B cell (primary cell): ENCODE measurements around the gene PSMB3. TPM values are rescaled to one million over a fixed set of nuclear protein-coding genes. Genes with fewer than 3 reads are reported as not detected.
A peak's percentile ranks its signal among the peaks of the same experiment; 100 is the strongest.

Experiments used
- ATAC-seq: fragments of 200-7000 bp; cut with Tn5 transposase; one replicate; pipeline ENCODE4 v1.10.0; 2021; ENCODE audit warnings: low read depth, mild to moderate bottlenecking, moderate number of reproducible peaks, moderate library complexity
- CTCF ChIA-PET: fragments of 350-600 bp; sonication (Branson Sonifier 250); formaldehyde crosslinking; loops from one replicate; lab custom pipeline; 2021; ENCODE audit warnings: antibody characterized with exemption, inconsistent platforms; lab: Charles Lee
- POLR2A ChIA-PET: fragments of 350-600 bp; sonication (Branson Sonifier 250); formaldehyde crosslinking; loops from one replicate; lab custom pipeline; 2021; ENCODE audit warnings: antibody characterized with exemption; lab: Charles Lee
- DNase-seq: peaks from one replicate; pipeline ENCODE4 v3.0.0; 2013
- H2AFZ ChIP-seq: 2 replicates; pipeline ENCODE4 v1.6.1; 2012; ENCODE audit warnings: mild to moderate bottlenecking, low read depth, low read length; ENCODE audit not compliant: insufficient read depth, poor library complexity, severe bottlenecking
- H3K27ac ChIP-seq, 2 donors: 1 replicate in 1 of 2; 2 replicates in 1 of 2; pipeline ENCODE4 v1.5.1; 2012 to 2013; ENCODE audit warnings: low read length in 2 of 2, mild to moderate bottlenecking in 2 of 2, moderate library complexity in 1 of 2
- H3K27me3 ChIP-seq, 4 experiments: fragments of 200-600 bp in 1 of 4; sonication (generic) in 1 of 4; replicated peaks in 1 of 4; 1 replicate in 2 of 4; 2 replicates in 2 of 4; pipeline versions ENCODE4 v1.6.1 to v1.7.0; 2013 to 2016; ENCODE audit warnings: low read length in 3 of 4, mild to moderate bottlenecking in 2 of 4, mixed read lengths in 1 of 4, moderate library complexity in 1 of 4; ENCODE audit not compliant: insufficient read depth in 4 of 4, control insufficient read depth in 3 of 4; ENCODE audit errors: control extremely low read depth in 1 of 4
- H3K36me3 ChIP-seq, 2 experiments: replicated peaks in 1 of 2; 1 replicate in 1 of 2; 2 replicates in 1 of 2; pipeline versions ENCODE4 v1.6.1 to v1.7.1; 2013; ENCODE audit warnings: low read length in 1 of 2; ENCODE audit not compliant: insufficient read depth in 2 of 2, control insufficient read depth in 1 of 2; ENCODE audit errors: control extremely low read depth in 1 of 2, extremely low read depth in 1 of 2
- H3K4me1 ChIP-seq, 2 donors: fragments of 200-600 bp in 1 of 2; sonication (generic) in 1 of 2; 1 replicate in 1 of 2; 2 replicates in 1 of 2; pipeline versions ENCODE4 v1.5.1 to v1.6.1; 2013 to 2017; ENCODE audit warnings: low read length in 2 of 2; ENCODE audit not compliant: control insufficient read depth in 2 of 2, insufficient read depth in 2 of 2
- H3K4me2 ChIP-seq: replicated peaks from 2 replicates; pipeline ENCODE3; 2012; ENCODE audit warnings: mild to moderate bottlenecking, low read depth, low read length; ENCODE audit not compliant: poor library complexity, severe bottlenecking
- H3K4me3 ChIP-seq, 5 experiments: fragments of 200-600 bp in 1 of 5; sonication (generic) in 1 of 5; 1 replicate in 3 of 5; 2 replicates in 2 of 5; pipeline versions ENCODE4 v1.5.1 to v1.7.0; 2011 to 2016; ENCODE audit warnings: low read length in 4 of 5, mild to moderate bottlenecking in 4 of 5, low read depth in 2 of 5, control low read depth in 1 of 5, moderate library complexity in 1 of 5; ENCODE audit not compliant: insufficient read depth in 1 of 5; ENCODE audit errors: control extremely low read depth in 1 of 5, extremely low read depth in 1 of 5
- H3K79me2 ChIP-seq: fragments of 200-600 bp; sonication (generic); one replicate; pipeline ENCODE4 v1.6.0; 2016; ENCODE audit warnings: low read length; ENCODE audit not compliant: control insufficient read depth, insufficient read depth
- H3K9ac ChIP-seq: fragments of 200-600 bp; sonication (generic); 2 replicates; pipeline ENCODE4 v1.6.1; 2017; ENCODE audit warnings: mild to moderate bottlenecking, low read length, moderate library complexity
- H3K9me3 ChIP-seq, 3 donors: one replicate each; pipeline versions ENCODE4 v1.6.1 to v1.7.1; 2013; ENCODE audit warnings: low read length in 2 of 3; ENCODE audit not compliant: control insufficient read depth in 2 of 3, insufficient read depth in 1 of 3; ENCODE audit errors: control extremely low read depth in 1 of 3
- H4K20me1 ChIP-seq: 2 replicates; pipeline ENCODE4 v1.6.0; 2012; ENCODE audit warnings: mild to moderate bottlenecking, low read length; ENCODE audit not compliant: insufficient read depth, control insufficient read depth, poor library complexity, severe bottlenecking
- H3K27ac Mint-ChIP-seq: one replicate; pipeline ENCODE4 v1.8.0; 2021; ENCODE audit warnings: mixed read lengths
- H3K27me3 Mint-ChIP-seq: one replicate; pipeline ENCODE4 v1.8.0; 2021; ENCODE audit warnings: mixed read lengths
- H3K4me1 Mint-ChIP-seq: one replicate; pipeline ENCODE4 v1.8.0; 2021; ENCODE audit warnings: mixed read lengths
- H3K4me3 Mint-ChIP-seq: one replicate; pipeline ENCODE4 v1.8.0; 2021; ENCODE audit warnings: mixed read lengths
- H3K9me3 Mint-ChIP-seq: one replicate; pipeline ENCODE4 v1.8.0; 2022; ENCODE audit warnings: mixed read lengths; ENCODE audit not compliant: insufficient read depth
- CTCF ChIP-seq: fragments of 200-600 bp; IDR thresholded peaks from one replicate; pipeline ENCODE4 v1.8.0; 2022; ENCODE audit warnings: antibody characterized with exemption, mild to moderate bottlenecking
- EZH2 ChIP-seq: IDR thresholded peaks from 2 replicates; pipeline ENCODE4 v1.6.1; 2012; ENCODE audit warnings: borderline replicate concordance, low read depth, mild to moderate bottlenecking, moderate library complexity, low read length; ENCODE audit not compliant: insufficient read depth, poor library complexity, severe bottlenecking
- WGBS: methylation state at CpG from one replicate; pipeline ENCODE4 v1.1.5; 2013; ENCODE audit warnings: missing lambda C conversion rate; ENCODE audit not compliant: insufficient coverage; 5-methylcytosine and 5-hydroxymethylcytosine counted together
- intact Hi-C: fragments of 100-400 bp; cut with micrococcal nuclease; formaldehyde crosslinking; loops from one replicate; pipeline ENCODE4 v1.10.0; 2022
- polyA plus RNA-seq: library from polyadenylated mRNA; depleted of rRNA; stranded (reverse); fragments of >200 nt; gene quantifications from 2 replicates; pipeline ENCODE4 v1.2.3, GENCODE V29; 2012
- total RNA-seq, 2 donors: library from RNA; stranded (reverse); fragments of 120-200 nt in 1 of 2; gene quantifications; 1 replicate in 1 of 2; 2 replicates in 1 of 2; pipeline versions ENCODE4 v1.2.3 to v1.2.4, GENCODE V29; 2013 to 2022

The PSMB3 gene
- total and polyA plus RNA-seq, 2 donors (not counting 1 experiment from before 2014, with no cell fraction given): 109 to 184 TPM

DNA sequence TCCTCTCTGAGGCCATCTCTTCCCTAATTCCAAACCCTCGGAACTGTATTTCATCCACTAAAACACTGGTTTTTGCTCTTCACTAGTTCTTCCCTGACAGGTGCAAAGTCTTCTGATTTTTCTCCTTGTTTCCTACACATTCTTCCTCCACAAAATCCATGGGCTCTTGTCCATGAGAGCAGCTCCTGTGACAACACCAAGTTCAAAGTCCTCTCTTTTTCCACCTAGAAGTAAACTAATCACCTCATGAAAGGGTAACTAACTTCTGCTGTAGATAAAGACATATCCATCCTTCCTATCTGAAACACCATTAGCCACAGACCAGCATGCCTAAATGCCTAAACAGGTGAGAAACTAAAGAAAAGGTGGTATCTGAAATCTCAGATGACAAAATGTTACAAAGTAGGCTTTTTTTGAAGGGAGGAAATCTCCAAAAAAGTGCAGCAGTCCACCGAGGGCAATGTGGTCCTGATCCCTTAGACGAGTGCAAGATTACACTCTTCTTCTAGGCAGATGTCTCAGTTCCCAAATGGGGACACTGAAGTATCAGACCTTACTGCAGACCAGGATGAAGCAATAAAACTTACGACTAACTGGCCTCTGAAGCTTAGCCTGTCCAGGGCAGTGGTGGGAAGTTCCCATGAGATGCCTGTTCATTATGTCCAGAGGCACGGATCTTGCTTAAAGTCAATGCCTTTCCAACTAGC is 44.1 kb downstream of the PSMB3 start:
- TF ChIP-seq CTCF (no peak), EZH2 (no peak)
- H3K4me1 Mint-ChIP-seq: peaks cover 35% of the 10 kb centered on the region
- Histone ChIP-seq H3K4me1 (peaks cover 17 to 25% of the 10 kb centered on the region in 2 donors), H3K36me3 (peaks cover 0 to 14% of the 10 kb centered on the region in 2 experiments), H4K20me1 (peaks cover 33% of the 10 kb centered on the region), H3K4me2 (no peak overlapping the region), H3K79me2 (peaks cover 75% of the 10 kb centered on the region), H3K9me3 (no peaks in the 10 kb centered on the region), H3K4me3 (no peak overlapping the region), H3K9ac (no peak overlapping the region), H3K27ac (peak overlapping the region in 1 of 2 donors; percentile 42), H3K27me3 (no peaks in the 10 kb centered on the region), H2AFZ (no peak overlapping the region)
- DNase-seq (no peak), ATAC-seq (no peak)
- H3K9me3 Mint-ChIP-seq: no peaks in the 10 kb centered on the region
- peak overlapping the region; percentile 99 for H3K4me3 Mint-ChIP-seq
- H3K27me3 Mint-ChIP-seq: no peaks in the 10 kb centered on the region
- POLR2A ChIA-PET: interaction anchor here (0.6 to 0.7 kb wide), 2 partner anchors 362 to 1099 kb away, joined by 3 to 4 read pairs; no protein-coding TSS in a partner anchor
- CTCF ChIA-PET: interaction anchor here (0.6 kb wide), 1 partner anchor 748 kb away, joined by 3 read pairs; no protein-coding TSS in a partner anchor
- 95% methylated on average over 5 of the region's 5 CpGs for WGBS
- peak overlapping the region; percentile 96 for H3K27ac Mint-ChIP-seq
- intact Hi-C loops: no loop called here

- intact Hi-C loops: no loop called here
- no peak overlapping the region for H3K9ac ChIP-seq
- peaks cover 70% of the 10 kb centered on the region for H3K79me2 ChIP-seq
- peaks cover 35% of the 10 kb centered on the region for H3K4me1 Mint-ChIP-seq
- H2AFZ ChIP-seq: no peak overlapping the region
- H3K4me3 ChIP-seq: no peak overlapping the region
- TF ChIP-seq CTCF (no peak), EZH2 (no peak)
- ATAC-seq: no peak
- peak overlapping the region; percentile 99 for H3K4me3 Mint-ChIP-seq
- H3K9me3 ChIP-seq: no peaks in the 10 kb centered on the region
- WGBS: 97% methylated on average over 4 of the region's 5 CpGs
- H3K9me3 Mint-ChIP-seq: no peaks in the 10 kb centered on the region
- H3K27ac ChIP-seq: peak overlapping the region in 1 of 2 donors; percentile 42
- H3K36me3 ChIP-seq: peaks cover 0 to 18% of the 10 kb centered on the region in 2 experiments
- peak overlapping the region; percentile 88 for H3K4me2 ChIP-seq
- no peak for DNase-seq
- POLR2A ChIA-PET: interaction anchor here (0.7 kb wide), 1 partner anchor 1098 kb away, joined by 3 read pairs; no protein-coding TSS in a partner anchor
- peaks cover 30% of the 10 kb centered on the region for H4K20me1 ChIP-seq
- H3K27me3 ChIP-seq: no peaks in the 10 kb centered on the region
- H3K27me3 Mint-ChIP-seq: no peaks in the 10 kb centered on the region
- peaks cover 17 to 25% of the 10 kb centered on the region in 2 donors for H3K4me1 ChIP-seq
- H3K27ac Mint-ChIP-seq: peak overlapping the region; percentile 96
- CTCF ChIA-PET: interaction anchor here (0.6 to 1.0 kb wide), 2 partner anchors 120 to 748 kb away, joined by 3 to 5 read pairs; no protein-coding TSS in a partner anchor
Observed at GRCh38 chr17:38797158-38797490, 44.6 kb downstream of the PSMB3 start.
